ENCODE data around the gene C7.
"Not testable (repeated sequence)": the region's sequence is repeated elsewhere in the genome, so short reads cannot be mapped to it uniquely, and the experiment has no call there.

Gene C7

GRCh38 chr5:40991168-40991980 is 82.1 kb downstream of the C7 start:
- no peak for DNase-seq (ENCODE audit: low read depth)

GRCh38 chr5:40991981-40992559 is 82.8 kb downstream of the C7 start:
- no peak for DNase-seq (ENCODE audit: low read depth)

GRCh38 chr5:40995801-40996586 is 86.7 kb downstream of the C7 start:
- DNase-seq (ENCODE audit: low read depth): no peak

GRCh38 chr5:40999142-40999541 is 89.8 kb downstream of the C7 start:
- DNase-seq (ENCODE audit: low read depth): no peak

- no peak for DNase-seq (ENCODE audit: low read depth)
Observed at GRCh38 chr5:40999966-41000365, 90.7 kb downstream of the C7 start.

GRCh38 chr5:41003670-41004376 is 94.5 kb downstream of the C7 start:
- no peak for DNase-seq (ENCODE audit: low read depth)

- no peak for DNase-seq (ENCODE audit: low read depth)
Observed at GRCh38 chr5:41004931-41005330, 95.6 kb downstream of the C7 start.

- DNase-seq (ENCODE audit: low read depth): no peak
Observed at GRCh38 chr5:41009232-41009631, 99.9 kb downstream of the C7 start.

- DNase-seq (ENCODE audit: low read depth): no peak
Observed at GRCh38 chr5:41010572-41010971, 101.3 kb downstream of the C7 start.

GRCh38 chr5:41012318-41012717 is 103.0 kb downstream of the C7 start:
- no peak for DNase-seq (ENCODE audit: low read depth)

GRCh38 chr5:41022600-41022999 is 113.3 kb downstream of the C7 start:
- DNase-seq (ENCODE audit: low read depth): not testable (repeated sequence)
